ENCODE results near the gene GPN1. TPM values are rescaled to one million over a fixed set of nuclear protein-coding genes. Genes with fewer than 3 reads are reported as not detected.

GPN1 gene
- total RNA-seq (10 to 100 TPM; 21.6 to 41.3 (median 24.9) TPM), polyA plus RNA-seq (10 to 100 TPM; 10.6 to 44.6 (median 12.8) TPM)
- long read RNA-seq, donor 1, transcript GPN1-212 (14 exons, 1,832 nt), result major isoform, 23 of 137 reads
- long read RNA-seq, donor 1, partial matches to known transcripts, result 72 of 137 reads
- long read RNA-seq, donor 1, other reads (novel, unspliced or antisense), result 42 of 137 reads
- long read RNA-seq, donor 2, transcript GPN1-212 (14 exons, 1,832 nt), result major isoform, 13 of 13 reads
- long read RNA-seq, donor 2, partial matches to known transcripts, result 0 of 13 reads
- long read RNA-seq, donor 2, other reads (novel, unspliced or antisense), result 0 of 13 reads
- long read RNA-seq, donor 3, transcript GPN1-212 (14 exons, 1,832 nt), result major isoform, 21 of 40 reads
- long read RNA-seq, donor 3, partial matches to known transcripts, result 0 of 40 reads
- long read RNA-seq, donor 3, other reads (novel, unspliced or antisense), result 18 of 40 reads
- long read RNA-seq, donor 4, transcript GPN1-212 (14 exons, 1,832 nt), result major isoform, 25 of 28 reads
- long read RNA-seq, donor 4, partial matches to known transcripts, result 0 of 28 reads
- long read RNA-seq, donor 4, other reads (novel, unspliced or antisense), result 3 of 28 reads
- long read RNA-seq, donor 5, transcript GPN1-212 (14 exons, 1,832 nt), result major isoform, 48 of 58 reads
- long read RNA-seq, donor 5, partial matches to known transcripts, result 1 of 58 reads
- long read RNA-seq, donor 5, other reads (novel, unspliced or antisense), result 9 of 58 reads
- long read RNA-seq, donor 6, transcript GPN1-212 (14 exons, 1,832 nt), result major isoform, 10 of 13 reads
- long read RNA-seq, donor 6, partial matches to known transcripts, result 1 of 13 reads
- long read RNA-seq, donor 6, other reads (novel, unspliced or antisense), result 2 of 13 reads
- long read RNA-seq, donor 7, partial matches to known transcripts, result 11 of 25 reads
- long read RNA-seq, donor 7, other reads (novel, unspliced or antisense), result 11 of 25 reads
- long read RNA-seq, donor 8, transcript GPN1-212 (14 exons, 1,832 nt), result major isoform, 10 of 71 reads
- long read RNA-seq, donor 8, partial matches to known transcripts, result 61 of 71 reads
- long read RNA-seq, donor 8, other reads (novel, unspliced or antisense), result 0 of 71 reads
- long read RNA-seq, donor 9, transcript GPN1-212 (14 exons, 1,832 nt), result major isoform, 12 of 12 reads
- long read RNA-seq, donor 9, partial matches to known transcripts, result 0 of 12 reads
- long read RNA-seq, donor 9, other reads (novel, unspliced or antisense), result 0 of 12 reads
- long read RNA-seq, donor 10, partial matches to known transcripts, result 0 of 4 reads
- long read RNA-seq, donor 10, other reads (novel, unspliced or antisense), result 0 of 4 reads

GRCh38 chr2:27628767-27629709 is at the start of gene GPN1, which contains the start of gene CCDC121:
Gene GPN1 (plus strand): TSS chr2:27629050. CDS start chr2:27629059, 9 bp downstream.
Gene CCDC121 (minus strand): TSS chr2:27629012. CDS start chr2:27627799, 1,213 bp downstream.
- Histone ChIP-seq H3K27ac (peak within 1 kb of the TSS; percentile 41 to 93 (median 81)), H3K27me3 (no peaks in the 10 kb centered on the region), H3K9me3 (replicated peaks in 1 of 3) (no peaks in the 10 kb centered on the region), H3K4me1 (replicated peaks in 1 of 2) (peaks cover 14 to 18% of the 10 kb centered on the region in 2 donors), H3K4me3 (peak within 1 kb of the TSS; percentile 25 to 93 (median 72)), H3K36me3 (replicated peaks in 1 of 2) (peaks cover 0 to 42% of the 10 kb centered on the region in 2 donors)
- peak; percentile 90 to 96 (median 95) for DNase-seq
- TF ChIP-seq CTCF (IDR thresholded peaks at IDR 0.05) (no peak), POLR2A (IDR thresholded peaks at IDR 0.05) (peak; percentile 55 to 60)
- 0 to 1% (median 1%) methylated on average over 24 to 44 of the region's 44 CpGs for WGBS, 4 donors
- intact Hi-C loops (cut with DNase I), result no loop called here

GRCh38 chr2:27581417-27582128 is 47.3 kb upstream of the GPN1 start:
- peak in 1 of 7 donors; percentile 20 for DNase-seq
- Histone ChIP-seq H3K9me3 (replicated peaks in 1 of 3) (peaks cover 0 to 21% (median 0%) of the 10 kb centered on the region in 3 donors), H3K36me3 (replicated peaks in 1 of 2) (no peaks in the 10 kb centered on the region), H3K27me3 (no peaks in the 10 kb centered on the region), H3K4me3 (no peak overlapping the region), H3K4me1 (replicated peaks in 1 of 2) (peaks cover 10 to 24% of the 10 kb centered on the region in 2 donors), H3K27ac (no peak overlapping the region)
- intact Hi-C loops (cut with DNase I), result no loop called here
- no peak for TF ChIP-seq POLR2A (IDR thresholded peaks at IDR 0.05)
- no peak for TF ChIP-seq CTCF (IDR thresholded peaks at IDR 0.05)
- WGBS, 4 donors, result 93 to 97% (median 96%) methylated on average over 8 to 19 of the region's 19 CpGs

- peak in 1 of 7 donors; percentile 21 for DNase-seq
- intact Hi-C loops (cut with DNase I), result no loop called here
- no peaks in the 10 kb centered on the region for H3K36me3 ChIP-seq (replicated peaks in 1 of 2)
- TF ChIP-seq POLR2A (IDR thresholded peaks at IDR 0.05) (no peak), CTCF (IDR thresholded peaks at IDR 0.05) (no peak)
- peaks cover 0 to 21% (median 0%) of the 10 kb centered on the region in 3 donors for H3K9me3 ChIP-seq (replicated peaks in 1 of 3)
- H3K27ac ChIP-seq, result peak overlapping the region in 3 of 5 donors; percentile 33 to 78 (median 71)
- peaks cover 10 to 24% of the 10 kb centered on the region in 2 donors for H3K4me1 ChIP-seq (replicated peaks in 1 of 2)
- H3K4me3 ChIP-seq, result peak overlapping the region in 2 of 4 donors; percentile 34 to 83
- no peaks in the 10 kb centered on the region for H3K27me3 ChIP-seq
- WGBS, 4 donors, result 86 to 94% (median 88%) methylated on average over 13 to 16 of the region's 16 CpGs
Measured at GRCh38 chr2:27582129-27582694, 46.6 kb upstream of the GPN1 start.
